Endothelial cell of umbilical vein (primary cell): ENCODE results near the gene INPP5A.

Source experiments
- EZH2 ChIP-seq: IDR thresholded peaks from 2 replicates; pipeline ENCODE4 v1.6.1; 2012; ENCODE audit warnings: borderline replicate concordance, low read depth, mild to moderate bottlenecking, moderate library complexity, low read length, inconsistent platforms; ENCODE audit not compliant: severe bottlenecking
- GATA2 ChIP-seq: IDR thresholded peaks from 2 replicates; pipeline ENCODE4 v1.7.0; 2011; ENCODE audit warnings: low read depth, mild to moderate bottlenecking, moderate library complexity, mixed read lengths, low read length; ENCODE audit not compliant: insufficient read length, insufficient read depth
- JUN ChIP-seq: IDR thresholded peaks from 2 replicates; pipeline ENCODE4 v1.6.1; 2011; ENCODE audit warnings: borderline replicate concordance, low read depth; ENCODE audit not compliant: insufficient read length, insufficient read depth
- MYC ChIP-seq: IDR thresholded peaks from one replicate; pipeline ENCODE4 v1.6.1; 2011; ENCODE audit warnings: mild to moderate bottlenecking, low read depth, low read length
- POLR2A ChIP-seq: IDR thresholded peaks from 2 replicates; pipeline ENCODE4 v1.6.1; 2012; ENCODE audit warnings: low read depth, mild to moderate bottlenecking, control low read depth, low read length
- POLR2AphosphoS5 ChIP-seq: IDR thresholded peaks from 2 replicates; pipeline ENCODE4 v1.6.1; 2012; ENCODE audit warnings: low read depth, mild to moderate bottlenecking, control low read depth, low read length, moderate library complexity; ENCODE audit not compliant: insufficient read depth
- TF ChIP-seq, protein P1 (sequence below), 2 donors: IDR thresholded peaks; 1 replicate in 1 of 2; 2 replicates in 1 of 2; pipeline ENCODE4 v1.5.1; 2011; ENCODE audit warnings: low read length in 2 of 2, mild to moderate bottlenecking in 2 of 2, moderate library complexity in 2 of 2, control low read depth in 1 of 2, inconsistent platforms in 1 of 2, low read depth in 1 of 2; ENCODE audit not compliant: insufficient read depth in 1 of 2; ENCODE audit errors: extremely low read depth in 1 of 2
- TF ChIP-seq, protein P2 (sequence below): IDR thresholded peaks from 2 replicates; pipeline ENCODE4 v1.6.1; 2011; ENCODE audit not compliant: insufficient read depth, insufficient read length

DNA sequence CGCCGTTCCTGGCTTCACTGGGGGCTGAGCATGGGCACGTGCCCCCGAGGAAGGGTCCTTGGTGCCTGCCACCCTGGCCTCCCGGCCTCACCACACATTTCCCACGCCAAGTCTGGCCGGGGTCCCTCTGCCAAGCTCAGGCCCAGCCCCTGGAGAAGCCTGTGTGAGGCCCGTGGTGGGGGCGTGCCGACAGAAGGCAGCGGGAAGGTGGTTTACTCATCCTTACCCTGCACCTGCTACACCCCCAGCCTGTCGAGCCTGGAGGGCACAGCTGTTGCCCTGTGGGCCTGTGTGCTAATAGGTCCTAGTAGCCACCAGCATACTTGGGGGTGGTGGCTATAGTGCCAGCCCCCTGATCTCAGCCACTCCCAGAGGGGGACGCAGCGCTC lies 201.6 kb downstream of the INPP5A start:
- no peak for TF ChIP-seq POLR2A
- TF ChIP-seq, protein P1, sequence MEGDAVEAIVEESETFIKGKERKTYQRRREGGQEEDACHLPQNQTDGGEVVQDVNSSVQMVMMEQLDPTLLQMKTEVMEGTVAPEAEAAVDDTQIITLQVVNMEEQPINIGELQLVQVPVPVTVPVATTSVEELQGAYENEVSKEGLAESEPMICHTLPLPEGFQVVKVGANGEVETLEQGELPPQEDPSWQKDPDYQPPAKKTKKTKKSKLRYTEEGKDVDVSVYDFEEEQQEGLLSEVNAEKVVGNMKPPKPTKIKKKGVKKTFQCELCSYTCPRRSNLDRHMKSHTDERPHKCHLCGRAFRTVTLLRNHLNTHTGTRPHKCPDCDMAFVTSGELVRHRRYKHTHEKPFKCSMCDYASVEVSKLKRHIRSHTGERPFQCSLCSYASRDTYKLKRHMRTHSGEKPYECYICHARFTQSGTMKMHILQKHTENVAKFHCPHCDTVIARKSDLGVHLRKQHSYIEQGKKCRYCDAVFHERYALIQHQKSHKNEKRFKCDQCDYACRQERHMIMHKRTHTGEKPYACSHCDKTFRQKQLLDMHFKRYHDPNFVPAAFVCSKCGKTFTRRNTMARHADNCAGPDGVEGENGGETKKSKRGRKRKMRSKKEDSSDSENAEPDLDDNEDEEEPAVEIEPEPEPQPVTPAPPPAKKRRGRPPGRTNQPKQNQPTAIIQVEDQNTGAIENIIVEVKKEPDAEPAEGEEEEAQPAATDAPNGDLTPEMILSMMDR (IDR thresholded peaks at IDR 0.05; ENCODE audit: extremely low read depth in 1 of 2, insufficient read depth in 1 of 2, low read depth in 1 of 2, low read length in 2 of 2) = no peak
- TF ChIP-seq POLR2AphosphoS5 = no peak
- TF ChIP-seq JUN = no peak
- no peak for TF ChIP-seq EZH2
- TF ChIP-seq, protein P2, sequence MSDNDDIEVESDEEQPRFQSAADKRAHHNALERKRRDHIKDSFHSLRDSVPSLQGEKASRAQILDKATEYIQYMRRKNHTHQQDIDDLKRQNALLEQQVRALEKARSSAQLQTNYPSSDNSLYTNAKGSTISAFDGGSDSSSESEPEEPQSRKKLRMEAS = no peak
- no peak for TF ChIP-seq MYC
- no peak for TF ChIP-seq GATA2
